HL-60 (cell line): ENCODE measurements around the gene ST6GAL1.

Source experiments
- CTCF ChIP-seq: IDR thresholded peaks from one replicate; pipeline ENCODE4 v1.5.1; 2011; ENCODE audit warnings: low read length, control low read depth, inconsistent platforms; ENCODE audit not compliant: insufficient read depth
- POLR2AphosphoS5 ChIP-seq: IDR thresholded peaks from 2 replicates; pipeline ENCODE4 v1.6.1; 2012; ENCODE audit warnings: low read depth
- REST ChIP-seq: IDR thresholded peaks from 2 replicates; pipeline ENCODE4 v1.6.1; 2012; ENCODE audit warnings: low read depth; ENCODE audit not compliant: insufficient replicate concordance

GRCh38 chr3:187012609-187013051 is 82.3 kb downstream of the ST6GAL1 start:
- TF ChIP-seq REST: no peak
- no peak for TF ChIP-seq CTCF
- TF ChIP-seq POLR2AphosphoS5: no peak
